PFSK-1 (cell line): ENCODE data around the gene CACNA1C.

ENCODE experiments used
- POLR2AphosphoS5 ChIP-seq: IDR thresholded peaks from 2 replicates; pipeline ENCODE4 v1.6.1; 2012; ENCODE audit warnings: low read depth, mild to moderate bottlenecking, control low read depth, low read length, moderate library complexity
- TAF1 ChIP-seq: IDR thresholded peaks from 2 replicates; pipeline ENCODE4 v1.6.1; 2012; ENCODE audit warnings: low read length, control low read depth, borderline replicate concordance; ENCODE audit not compliant: insufficient read depth
- TF ChIP-seq, protein P1 (sequence below), 2 experiments: IDR thresholded peaks; 2 replicates each; pipeline versions ENCODE4 v1.6.1 to v1.8.0; 2011 to 2012; ENCODE audit warnings: low read depth in 2 of 2, low read length in 2 of 2, control low read depth in 1 of 2, inconsistent platforms in 1 of 2, mild to moderate bottlenecking in 1 of 2, moderate library complexity in 1 of 2; ENCODE audit not compliant: insufficient read depth in 1 of 2

GRCh38 chr12:2412305-2412643 lies 359.5 kb downstream of the CACNA1C start:
- TF ChIP-seq TAF1 = no peak
- TF ChIP-seq, protein P1, sequence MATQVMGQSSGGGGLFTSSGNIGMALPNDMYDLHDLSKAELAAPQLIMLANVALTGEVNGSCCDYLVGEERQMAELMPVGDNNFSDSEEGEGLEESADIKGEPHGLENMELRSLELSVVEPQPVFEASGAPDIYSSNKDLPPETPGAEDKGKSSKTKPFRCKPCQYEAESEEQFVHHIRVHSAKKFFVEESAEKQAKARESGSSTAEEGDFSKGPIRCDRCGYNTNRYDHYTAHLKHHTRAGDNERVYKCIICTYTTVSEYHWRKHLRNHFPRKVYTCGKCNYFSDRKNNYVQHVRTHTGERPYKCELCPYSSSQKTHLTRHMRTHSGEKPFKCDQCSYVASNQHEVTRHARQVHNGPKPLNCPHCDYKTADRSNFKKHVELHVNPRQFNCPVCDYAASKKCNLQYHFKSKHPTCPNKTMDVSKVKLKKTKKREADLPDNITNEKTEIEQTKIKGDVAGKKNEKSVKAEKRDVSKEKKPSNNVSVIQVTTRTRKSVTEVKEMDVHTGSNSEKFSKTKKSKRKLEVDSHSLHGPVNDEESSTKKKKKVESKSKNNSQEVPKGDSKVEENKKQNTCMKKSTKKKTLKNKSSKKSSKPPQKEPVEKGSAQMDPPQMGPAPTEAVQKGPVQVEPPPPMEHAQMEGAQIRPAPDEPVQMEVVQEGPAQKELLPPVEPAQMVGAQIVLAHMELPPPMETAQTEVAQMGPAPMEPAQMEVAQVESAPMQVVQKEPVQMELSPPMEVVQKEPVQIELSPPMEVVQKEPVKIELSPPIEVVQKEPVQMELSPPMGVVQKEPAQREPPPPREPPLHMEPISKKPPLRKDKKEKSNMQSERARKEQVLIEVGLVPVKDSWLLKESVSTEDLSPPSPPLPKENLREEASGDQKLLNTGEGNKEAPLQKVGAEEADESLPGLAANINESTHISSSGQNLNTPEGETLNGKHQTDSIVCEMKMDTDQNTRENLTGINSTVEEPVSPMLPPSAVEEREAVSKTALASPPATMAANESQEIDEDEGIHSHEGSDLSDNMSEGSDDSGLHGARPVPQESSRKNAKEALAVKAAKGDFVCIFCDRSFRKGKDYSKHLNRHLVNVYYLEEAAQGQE (IDR thresholded peaks at IDR 0.05; ENCODE audit: insufficient read depth in 1 of 2, low read depth in 2 of 2, low read length in 2 of 2) = no peak
- TF ChIP-seq POLR2AphosphoS5 = no peak
